Activated T-cell treated with anti-CD3 and anti-CD28 coated beads, Interleukin-2, amount 50 U/mL, for 24 hours (primary cell): ENCODE results near the gene PCDHGA9.
"Not testable (repeated sequence)": the region's sequence is repeated elsewhere in the genome, so short reads cannot be mapped to it uniquely, and the experiment has no call there.

Experiments used
- DNase-seq: peaks from one replicate; pipeline ENCODE4 v3.0.0-alpha.2; 2020
- H3K27ac Mint-ChIP-seq: 2 replicates; pipeline ENCODE4 v1.8.0; 2020; ENCODE audit warnings: mild to moderate bottlenecking, mixed read lengths
- H3K27me3 Mint-ChIP-seq: 2 replicates; pipeline ENCODE4 v1.8.0; 2020; ENCODE audit warnings: mixed read lengths
- H3K36me3 Mint-ChIP-seq: 2 replicates; pipeline ENCODE4 v1.8.0; 2020; ENCODE audit warnings: low read depth, mixed read lengths
- H3K4me1 Mint-ChIP-seq: 2 replicates; pipeline ENCODE4 v1.8.0; 2020; ENCODE audit warnings: low read depth, mixed read lengths
- H3K4me3 Mint-ChIP-seq: 2 replicates; pipeline ENCODE4 v1.8.0; 2020; ENCODE audit warnings: mild to moderate bottlenecking, moderate library complexity, mixed read lengths
- H3K9me3 Mint-ChIP-seq: 2 replicates; pipeline ENCODE4 v1.8.0; 2020; ENCODE audit warnings: mixed read lengths

Gene PCDHGA9

DNA sequence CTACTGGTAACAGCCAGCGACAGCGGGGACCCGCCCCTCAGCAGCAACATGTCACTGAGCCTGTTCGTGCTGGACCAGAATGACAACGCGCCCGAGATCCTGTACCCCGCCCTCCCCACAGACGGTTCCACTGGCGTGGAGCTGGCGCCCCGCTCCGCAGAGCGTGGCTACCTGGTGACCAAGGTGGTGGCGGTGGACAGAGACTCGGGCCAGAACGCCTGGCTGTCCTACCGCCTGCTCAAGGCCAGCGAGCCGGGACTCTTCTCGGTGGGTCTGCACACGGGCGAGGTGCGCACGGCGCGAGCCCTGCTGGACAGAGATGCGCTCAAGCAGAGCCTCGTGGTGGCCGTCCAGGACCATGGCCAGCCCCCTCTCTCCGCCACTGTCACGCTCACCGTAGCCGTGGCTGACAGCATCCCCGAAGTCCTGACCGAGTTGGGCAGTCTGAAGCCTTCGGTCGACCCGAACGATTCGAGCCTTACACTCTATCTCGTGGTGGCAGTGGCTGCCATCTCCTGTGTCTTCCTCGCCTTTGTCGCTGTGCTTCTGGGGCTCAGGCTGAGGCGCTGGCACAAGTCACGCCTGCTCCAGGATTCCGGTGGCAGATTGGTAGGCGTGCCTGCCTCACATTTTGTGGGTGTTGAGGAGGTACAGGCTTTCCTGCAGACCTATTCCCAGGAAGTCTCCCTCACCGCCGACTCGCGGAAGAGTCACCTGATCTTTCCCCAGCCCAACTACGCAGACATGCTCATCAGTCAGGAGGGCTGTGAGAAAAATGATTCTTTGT lies 8.0 kb upstream of the PCDHGA9 start:
- peaks cover 23% of the 10 kb centered on the region for H3K36me3 Mint-ChIP-seq
- not testable (repeated sequence) for DNase-seq, H3K4me1 Mint-ChIP-seq, H3K27ac Mint-ChIP-seq, H3K4me3 Mint-ChIP-seq
- peaks cover 85% of the 10 kb centered on the region for H3K27me3 Mint-ChIP-seq
- peaks cover 43% of the 10 kb centered on the region for H3K9me3 Mint-ChIP-seq

DNA sequence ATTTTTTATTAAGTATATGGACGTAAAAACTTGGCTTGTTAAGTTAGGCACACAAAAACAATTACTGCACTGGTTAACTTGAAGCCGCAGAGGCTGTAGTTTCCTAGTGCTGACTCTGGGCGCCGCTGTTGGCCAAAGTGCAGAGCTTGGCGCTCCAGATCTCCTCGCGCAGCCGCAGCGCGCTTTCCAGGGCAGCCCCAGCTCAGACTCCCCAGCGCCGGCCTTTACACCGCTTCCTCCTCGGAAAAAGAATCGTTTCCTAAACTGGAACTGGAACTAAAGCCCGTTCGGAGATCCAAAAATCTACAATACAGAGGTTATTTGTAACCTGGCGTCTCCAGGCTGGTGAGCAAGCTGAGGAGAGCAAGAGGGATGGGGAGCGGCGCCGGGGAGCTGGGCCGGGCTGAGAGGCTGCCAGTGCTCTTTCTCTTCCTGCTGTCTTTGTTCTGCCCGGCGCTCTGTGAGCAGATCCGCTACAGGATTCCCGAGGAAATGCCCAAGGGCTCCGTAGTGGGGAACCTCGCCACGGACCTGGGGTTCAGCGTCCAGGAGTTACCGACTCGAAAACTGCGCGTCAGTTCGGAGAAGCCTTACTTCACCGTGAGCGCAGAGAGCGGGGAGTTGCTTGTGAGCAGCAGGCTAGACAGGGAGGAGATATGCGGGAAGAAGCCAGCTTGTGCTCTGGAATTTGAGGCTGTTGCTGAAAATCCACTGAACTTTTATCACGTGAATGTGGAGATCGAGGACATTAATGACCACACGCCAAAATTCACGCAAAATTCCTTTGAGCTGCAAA lies 4.6 kb upstream of the PCDHGA9 start, which contains the start of gene PCDHGB5:
Gene PCDHGB5, plus strand, starts transcription at position 192 of the 796 bp plus-strand sequence. Its CDS starts 181 bp downstream, at position 373.
- peak; percentile 52 for DNase-seq
- peaks cover 35% of the 10 kb centered on the region for H3K9me3 Mint-ChIP-seq
- H3K4me1 Mint-ChIP-seq, H3K27ac Mint-ChIP-seq: not testable (repeated sequence)
- H3K27me3 Mint-ChIP-seq = peaks cover 83% of the 10 kb centered on the region
- peak within 1 kb of the TSS; percentile 50 for H3K4me3 Mint-ChIP-seq
- H3K36me3 Mint-ChIP-seq = peaks cover 21% of the 10 kb centered on the region

DNA sequence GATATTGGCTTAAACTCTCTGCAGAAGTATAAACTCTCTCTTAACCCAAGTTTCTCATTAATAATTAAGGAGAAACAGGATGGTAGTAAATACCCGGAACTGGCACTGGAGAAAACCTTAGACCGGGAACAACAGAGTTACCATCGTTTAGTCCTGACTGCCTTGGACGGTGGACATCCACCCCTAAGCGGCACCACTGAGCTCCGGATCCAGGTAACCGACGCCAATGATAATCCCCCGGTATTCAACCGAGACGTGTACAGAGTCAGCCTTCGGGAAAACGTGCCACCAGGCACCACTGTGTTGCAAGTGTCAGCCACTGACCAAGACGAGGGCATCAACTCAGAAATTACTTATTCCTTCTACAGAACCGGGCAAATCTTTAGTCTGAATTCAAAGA lies 4.0 kb upstream of the PCDHGA9 start:
- no peak for DNase-seq
- H3K4me1 Mint-ChIP-seq = peaks cover 3% of the 10 kb centered on the region
- H3K4me3 Mint-ChIP-seq = no peak overlapping the region
- peaks cover 31% of the 10 kb centered on the region for H3K9me3 Mint-ChIP-seq
- H3K27ac Mint-ChIP-seq = no peak overlapping the region
- H3K27me3 Mint-ChIP-seq = peaks cover 83% of the 10 kb centered on the region
- peaks cover 18% of the 10 kb centered on the region for H3K36me3 Mint-ChIP-seq

DNA sequence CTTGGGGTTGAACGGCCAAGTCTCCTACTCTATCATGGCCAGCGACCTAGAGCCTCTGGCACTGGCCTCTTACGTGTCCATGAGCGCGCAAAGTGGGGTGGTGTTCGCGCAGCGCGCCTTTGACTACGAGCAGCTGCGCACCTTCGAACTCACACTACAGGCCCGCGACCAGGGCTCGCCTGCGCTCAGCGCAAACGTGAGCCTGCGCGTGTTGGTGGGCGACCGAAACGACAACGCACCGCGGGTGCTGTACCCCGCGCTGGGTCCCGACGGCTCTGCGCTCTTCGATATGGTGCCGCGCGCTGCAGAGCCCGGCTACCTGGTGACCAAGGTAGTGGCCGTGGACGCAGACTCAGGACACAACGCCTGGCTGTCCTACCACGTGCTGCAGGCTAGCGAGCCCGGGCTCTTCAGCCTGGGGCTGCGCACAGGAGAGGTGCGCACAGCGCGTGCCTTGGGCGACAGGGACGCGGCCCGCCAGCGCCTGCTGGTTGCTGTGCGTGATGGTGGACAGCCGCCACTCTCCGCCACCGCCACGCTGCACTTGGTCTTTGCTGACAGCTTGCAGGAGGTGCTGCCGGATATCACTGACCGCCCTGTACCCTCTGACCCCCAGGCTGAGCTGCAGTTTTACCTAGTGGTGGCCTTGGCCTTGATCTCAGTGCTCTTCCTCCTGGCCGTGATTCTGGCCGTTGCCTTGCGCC lies 2.9 kb upstream of the PCDHGA9 start:
- Mint-ChIP-seq H3K27ac (no peak overlapping the region), H3K27me3 (peaks cover 83% of the 10 kb centered on the region), H3K36me3 (peaks cover 15% of the 10 kb centered on the region), H3K9me3 (peaks cover 32% of the 10 kb centered on the region), H3K4me1 (peaks cover 3% of the 10 kb centered on the region), H3K4me3 (no peak overlapping the region)
- no peak for DNase-seq

DNA sequence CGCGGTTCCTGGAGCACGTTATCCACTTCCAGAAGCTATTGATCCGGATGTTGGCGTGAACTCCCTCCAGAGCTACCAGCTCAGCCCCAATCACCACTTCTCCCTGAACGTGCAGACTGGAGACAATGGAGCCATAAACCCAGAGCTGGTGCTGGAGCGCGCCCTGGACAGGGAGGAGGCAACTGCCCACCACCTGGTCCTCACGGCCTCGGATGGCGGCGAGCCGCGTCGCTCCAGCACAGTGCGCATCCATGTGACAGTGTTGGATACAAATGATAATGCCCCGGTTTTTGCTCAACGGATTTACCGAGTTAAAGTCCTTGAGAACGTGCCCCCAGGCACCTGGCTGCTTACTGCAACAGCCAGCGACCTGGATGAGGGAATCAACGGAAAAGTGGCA lies 809 bp downstream of the PCDHGA9 start:
- no peak overlapping the region for H3K4me3 Mint-ChIP-seq
- peaks cover 3% of the 10 kb centered on the region for H3K4me1 Mint-ChIP-seq
- H3K27ac Mint-ChIP-seq = no peak overlapping the region
- H3K27me3 Mint-ChIP-seq = peaks cover 83% of the 10 kb centered on the region
- H3K9me3 Mint-ChIP-seq = peaks cover 28% of the 10 kb centered on the region
- DNase-seq = no peak
- H3K36me3 Mint-ChIP-seq = peaks cover 14% of the 10 kb centered on the region

DNA sequence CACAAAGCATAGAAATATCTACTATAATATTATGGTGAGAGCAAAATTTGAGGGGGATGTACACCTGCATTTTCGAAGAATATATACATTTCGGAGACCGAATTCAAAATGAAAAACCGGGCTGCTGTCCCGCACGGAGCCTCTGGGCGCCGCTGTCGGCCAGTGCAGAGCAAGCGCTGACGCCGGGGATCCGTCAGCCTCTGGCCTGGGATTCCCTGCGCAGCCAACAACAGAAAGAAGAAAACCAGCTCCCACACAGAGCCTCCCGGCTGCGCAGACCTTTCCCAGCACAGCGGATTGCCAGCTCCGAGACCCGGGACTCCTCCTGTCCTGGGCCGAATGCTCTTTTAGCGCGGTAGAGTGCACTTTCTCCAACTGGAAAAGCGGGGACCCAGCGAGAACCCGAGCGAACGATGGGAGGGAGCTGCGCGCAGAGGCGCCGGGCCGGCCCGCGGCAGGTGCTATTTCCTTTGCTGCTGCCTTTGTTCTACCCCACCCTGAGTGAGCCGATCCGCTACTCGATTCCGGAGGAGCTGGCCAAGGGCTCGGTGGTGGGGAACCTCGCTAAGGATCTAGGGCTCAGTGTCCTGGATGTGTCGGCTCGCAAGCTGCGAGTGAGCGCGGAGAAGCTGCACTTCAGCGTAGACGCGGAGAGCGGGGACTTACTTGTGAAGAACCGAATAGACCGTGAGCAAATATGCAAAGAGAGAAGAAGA lies 5.4 kb downstream of the PCDHGA9 start, which contains the start of gene PCDHGB6:
Gene PCDHGB6, plus strand, starts transcription at position 232 of the 716 bp plus-strand sequence. Its CDS starts 182 bp downstream, at position 414.
- DNase-seq = peak; percentile 59
- Mint-ChIP-seq H3K4me3 (peak within 1 kb of the TSS; percentile 52), H3K9me3 (peaks cover 20% of the 10 kb centered on the region), H3K27me3 (peaks cover 82% of the 10 kb centered on the region)
- H3K27ac Mint-ChIP-seq, H3K4me1 Mint-ChIP-seq, H3K36me3 Mint-ChIP-seq: not testable (repeated sequence)

DNA sequence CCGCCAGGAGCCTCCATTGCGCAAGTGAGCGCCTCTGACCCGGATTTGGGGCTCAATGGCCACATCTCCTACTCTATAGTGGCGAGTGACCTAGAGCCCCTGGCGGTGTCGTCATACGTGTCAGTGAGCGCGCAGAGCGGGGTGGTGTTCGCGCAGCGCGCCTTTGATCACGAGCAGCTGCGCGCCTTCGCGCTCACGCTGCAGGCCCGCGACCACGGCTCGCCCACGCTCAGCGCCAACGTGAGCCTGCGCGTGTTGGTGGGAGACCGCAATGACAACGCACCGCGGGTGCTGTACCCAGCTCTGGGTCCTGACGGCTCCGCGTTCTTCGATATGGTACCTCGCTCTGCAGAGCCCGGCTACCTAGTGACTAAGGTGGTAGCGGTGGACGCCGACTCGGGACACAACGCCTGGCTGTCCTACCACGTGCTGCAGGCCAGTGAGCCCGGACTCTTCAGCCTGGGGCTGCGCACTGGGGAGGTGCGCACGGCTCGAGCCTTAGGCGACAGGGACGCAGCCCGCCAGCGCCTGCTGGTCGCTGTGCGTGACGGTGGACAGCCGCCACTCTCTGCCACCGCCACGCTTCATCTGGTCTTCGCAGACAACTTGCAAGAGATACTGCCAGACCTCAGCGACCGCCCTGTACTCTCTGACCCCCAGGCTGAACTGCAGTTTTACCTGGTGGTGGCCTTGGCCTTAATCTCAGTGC lies 7.2 kb downstream of the PCDHGA9 start:
- Mint-ChIP-seq H3K27ac (no peak overlapping the region), H3K9me3 (peaks cover 23% of the 10 kb centered on the region), H3K4me3 (no peak overlapping the region), H3K27me3 (peaks cover 82% of the 10 kb centered on the region), H3K4me1 (peaks cover 16% of the 10 kb centered on the region), H3K36me3 (peaks cover 9% of the 10 kb centered on the region)
- no peak for DNase-seq

DNA sequence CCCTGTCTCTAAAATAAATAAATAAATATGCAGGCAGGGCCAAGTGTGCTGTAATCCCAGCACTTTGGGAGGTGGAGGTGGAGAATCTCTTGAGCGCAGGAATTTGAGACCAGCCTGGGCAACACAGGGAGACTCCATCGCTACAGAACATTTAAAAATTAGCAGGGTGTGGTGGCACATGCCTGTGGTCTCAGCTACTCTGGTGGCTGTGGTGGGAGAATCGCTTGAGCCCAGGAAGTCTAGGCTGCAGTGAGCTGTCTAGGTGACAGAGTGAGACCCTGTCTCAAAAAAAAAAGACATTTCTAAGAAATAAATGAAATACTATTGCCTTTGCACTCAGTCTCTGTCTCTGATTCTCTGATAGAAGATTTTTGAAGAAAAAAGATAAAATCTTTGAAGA lies 9.0 kb downstream of the PCDHGA9 start:
- Mint-ChIP-seq H3K36me3 (peaks cover 9% of the 10 kb centered on the region), H3K4me1 (peaks cover 19% of the 10 kb centered on the region), H3K27ac (no peak overlapping the region)

DNA sequence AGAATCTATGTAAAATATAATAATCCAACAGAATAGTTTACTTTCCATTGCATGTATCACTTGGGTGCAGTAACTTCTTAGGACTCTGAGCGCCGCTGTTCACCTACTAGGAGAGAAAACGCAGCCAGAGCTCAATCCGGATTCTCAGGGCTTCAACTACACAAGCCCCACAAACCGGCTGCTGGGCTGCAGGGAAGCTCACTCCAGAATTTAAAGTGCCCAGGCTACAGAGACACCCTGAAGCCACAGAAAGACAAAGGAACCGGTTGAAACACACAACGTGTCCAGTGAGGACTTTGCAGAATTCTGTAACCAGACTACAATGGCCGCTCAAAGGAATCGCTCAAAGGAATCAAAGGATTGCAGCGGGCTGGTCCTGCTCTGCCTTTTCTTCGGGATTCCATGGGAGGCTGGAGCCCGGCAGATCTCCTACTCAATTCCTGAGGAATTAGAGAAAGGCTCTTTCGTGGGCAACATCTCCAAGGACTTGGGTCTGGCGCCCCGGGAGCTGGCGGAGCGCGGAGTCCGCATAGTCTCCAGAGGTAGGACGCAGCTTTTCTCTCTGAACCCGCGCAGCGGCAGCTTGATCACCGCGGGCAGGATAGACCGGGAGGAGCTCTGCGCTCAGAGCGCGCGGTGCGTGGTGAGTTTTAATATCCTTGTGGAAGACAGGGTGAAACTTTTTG lies 10.4 kb downstream of the PCDHGA9 start, which contains the start of gene PCDHGA10:
Gene PCDHGA10, plus strand, starts transcription at position 134 of the 686 bp plus-strand sequence. Its CDS starts 189 bp downstream, at position 323.
- peaks cover 25% of the 10 kb centered on the region for H3K9me3 Mint-ChIP-seq
- H3K4me1 Mint-ChIP-seq = peaks cover 24% of the 10 kb centered on the region
- H3K27ac Mint-ChIP-seq = no peak within 1 kb of the TSS
- H3K27me3 Mint-ChIP-seq = peaks cover 82% of the 10 kb centered on the region
- peak; percentile 63 for DNase-seq
- H3K36me3 Mint-ChIP-seq = peaks cover 9% of the 10 kb centered on the region
- peak within 1 kb of the TSS; percentile 78 for H3K4me3 Mint-ChIP-seq

More for the DNA sequence above, 9.0 kb downstream of the PCDHGA9 start:
- no peak for DNase-seq
- Mint-ChIP-seq H3K9me3 (peaks cover 23% of the 10 kb centered on the region), H3K27me3 (peaks cover 81% of the 10 kb centered on the region), H3K4me3 (no peak overlapping the region)

DNA sequence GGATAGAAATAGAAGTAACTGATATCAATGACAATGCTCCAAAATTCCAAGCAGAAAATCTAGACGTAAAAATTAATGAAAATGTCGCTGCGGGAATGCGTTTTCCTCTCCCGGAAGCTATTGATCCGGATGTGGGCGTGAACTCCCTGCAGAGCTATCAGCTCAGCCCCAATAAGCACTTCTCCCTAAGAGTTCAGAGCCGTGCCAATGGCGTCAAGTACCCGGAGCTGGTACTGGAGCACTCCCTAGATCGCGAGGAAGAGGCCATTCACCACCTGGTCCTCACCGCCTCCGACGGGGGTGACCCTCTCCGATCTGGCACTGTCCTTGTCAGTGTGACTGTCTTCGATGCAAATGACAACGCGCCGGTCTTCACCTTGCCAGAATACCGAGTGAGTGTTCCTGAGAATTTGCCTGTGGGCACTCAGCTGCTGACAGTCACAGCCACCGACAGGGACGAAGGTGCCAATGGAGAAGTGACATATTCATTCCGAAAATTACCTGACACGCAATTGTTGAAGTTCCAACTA lies 11.0 kb downstream of the PCDHGA9 start:
- H3K4me3 Mint-ChIP-seq = peak overlapping the region; percentile 78
- peaks cover 10% of the 10 kb centered on the region for H3K36me3 Mint-ChIP-seq
- peaks cover 30% of the 10 kb centered on the region for H3K9me3 Mint-ChIP-seq
- peaks cover 82% of the 10 kb centered on the region for H3K27me3 Mint-ChIP-seq
- no peak overlapping the region for H3K27ac Mint-ChIP-seq
- no peak for DNase-seq
- peaks cover 26% of the 10 kb centered on the region for H3K4me1 Mint-ChIP-seq

DNA sequence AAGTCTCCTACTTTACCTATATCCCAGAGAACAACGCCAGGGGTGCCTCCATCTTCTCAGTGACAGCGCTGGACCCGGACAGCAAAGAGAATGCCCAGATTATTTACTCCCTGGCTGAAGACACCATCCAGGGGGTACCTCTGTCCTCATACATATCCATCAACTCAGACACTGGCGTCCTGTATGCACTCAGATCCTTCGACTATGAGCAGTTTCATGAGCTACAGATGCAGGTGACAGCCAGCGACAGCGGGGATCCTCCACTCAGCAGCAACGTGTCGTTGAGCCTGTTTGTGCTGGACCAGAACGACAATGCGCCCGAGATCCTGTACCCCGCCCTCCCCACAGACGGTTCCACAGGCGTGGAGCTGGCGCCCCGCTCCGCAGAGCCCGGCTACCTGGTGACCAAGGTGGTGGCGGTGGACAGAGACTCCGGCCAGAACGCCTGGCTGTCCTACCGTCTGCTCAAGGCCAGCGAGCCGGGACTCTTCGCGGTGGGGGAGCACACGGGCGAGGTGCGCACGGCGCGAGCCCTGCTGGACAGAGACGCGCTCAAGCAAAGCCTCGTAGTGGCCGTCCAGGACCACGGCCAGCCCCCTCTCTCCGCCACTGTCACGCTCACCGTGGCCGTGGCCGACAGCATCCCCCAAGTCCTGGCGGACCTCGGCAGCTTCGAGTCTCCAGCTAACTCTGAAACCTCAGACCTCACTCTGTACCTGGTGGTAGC lies 12.1 kb downstream of the PCDHGA9 start:
- not testable (repeated sequence) for H3K36me3 Mint-ChIP-seq, DNase-seq, H3K4me3 Mint-ChIP-seq, H3K27ac Mint-ChIP-seq
- peaks cover 81% of the 10 kb centered on the region for H3K27me3 Mint-ChIP-seq
- peaks cover 28% of the 10 kb centered on the region for H3K9me3 Mint-ChIP-seq
- H3K4me1 Mint-ChIP-seq = peaks cover 26% of the 10 kb centered on the region

DNA sequence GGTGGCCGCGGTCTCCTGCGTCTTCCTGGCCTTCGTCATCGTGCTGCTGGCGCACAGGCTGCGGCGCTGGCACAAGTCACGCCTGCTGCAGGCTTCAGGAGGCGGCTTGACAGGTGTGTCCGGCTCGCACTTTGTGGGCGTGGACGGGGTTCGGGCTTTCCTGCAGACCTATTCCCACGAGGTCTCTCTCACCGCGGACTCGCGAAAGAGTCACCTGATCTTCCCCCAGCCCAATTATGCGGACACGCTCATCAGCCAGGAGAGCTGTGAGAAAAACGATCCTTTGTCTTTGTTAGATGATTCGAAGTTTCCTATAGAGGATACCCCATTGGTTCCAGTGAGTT lies 12.7 kb downstream of the PCDHGA9 start:
- Mint-ChIP-seq H3K9me3 (peaks cover 30% of the 10 kb centered on the region), H3K27me3 (peaks cover 81% of the 10 kb centered on the region), H3K36me3 (peaks cover 11% of the 10 kb centered on the region), H3K4me1 (peaks cover 26% of the 10 kb centered on the region)
- H3K4me3 Mint-ChIP-seq, DNase-seq, H3K27ac Mint-ChIP-seq: not testable (repeated sequence)
